Osteoblast (primary cell): ENCODE data around the gene DAP. TPM values are rescaled to one million over a fixed set of nuclear protein-coding genes. Genes with fewer than 3 reads are reported as not detected.

Source experiments
- DNase-seq: peaks from one replicate; pipeline ENCODE4 v3.0.0; 2011; ENCODE audit warnings: low spot score, mixed read lengths; ENCODE audit not compliant: insufficient read length; ENCODE audit errors: missing footprints
- H2AFZ ChIP-seq: 2 replicates; pipeline ENCODE4 v1.6.0; 2011; ENCODE audit warnings: mild to moderate bottlenecking, low read length
- H3K27ac ChIP-seq: 2 replicates; pipeline ENCODE4 v1.5.1; 2011; ENCODE audit warnings: mild to moderate bottlenecking, low read depth, low read length, moderate library complexity
- H3K27me3 ChIP-seq: 2 replicates; pipeline ENCODE4 v1.6.0; 2012; ENCODE audit warnings: mild to moderate bottlenecking, control low read depth, inconsistent platforms, low read length, moderate library complexity; ENCODE audit not compliant: insufficient read depth
- H3K36me3 ChIP-seq: 2 replicates; pipeline ENCODE4 v1.5.1; 2011; ENCODE audit warnings: mild to moderate bottlenecking, low read length, control low read depth, moderate library complexity; ENCODE audit not compliant: insufficient read depth
- H3K4me1 ChIP-seq: 2 replicates; pipeline ENCODE4 v1.5.1; 2011; ENCODE audit warnings: mild to moderate bottlenecking, low read length, control low read depth, moderate library complexity; ENCODE audit not compliant: insufficient read depth
- H3K4me2 ChIP-seq: 2 replicates; pipeline ENCODE4 v1.6.0; 2011; ENCODE audit warnings: mild to moderate bottlenecking, low read length; ENCODE audit not compliant: insufficient read depth
- H3K4me3 ChIP-seq: fragments of 200-600 bp; sonication (generic); 3 replicates; pipeline ENCODE4 v1.5.1; 2012; ENCODE audit warnings: mild to moderate bottlenecking, low read length, inconsistent platforms; ENCODE audit not compliant: insufficient read depth
- H3K79me2 ChIP-seq: 2 replicates; pipeline ENCODE4 v1.6.0; 2012; ENCODE audit warnings: mild to moderate bottlenecking, low read length, control low read depth, inconsistent platforms; ENCODE audit not compliant: insufficient read depth
- H3K9me3 ChIP-seq: 2 replicates; pipeline ENCODE4 v1.5.1; 2011; ENCODE audit warnings: low read depth, low read length, control low read depth
- H4K20me1 ChIP-seq: 2 replicates; pipeline ENCODE4 v1.6.0; 2012; ENCODE audit warnings: mild to moderate bottlenecking, low read length, control low read depth; ENCODE audit not compliant: insufficient read depth
- CTCF ChIP-seq: IDR thresholded peaks from 2 replicates; pipeline ENCODE4 v1.5.1; 2011; ENCODE audit warnings: mild to moderate bottlenecking, low read depth, low read length, moderate library complexity; ENCODE audit errors: extremely low read depth
- total RNA-seq: library from RNA; depleted of rRNA; stranded (reverse); fragments of >200 nt; gene quantifications from 2 replicates; pipeline ENCODE4 v1.2.3, GENCODE V29; 2012

The DAP gene
- total RNA-seq, 1 donor: 31.1 TPM

GRCh38 chr5:10743951-10744350 is 17.1 kb downstream of the DAP start:
- Histone ChIP-seq H3K4me3 (no peak overlapping the region), H3K27ac (no peak overlapping the region), H3K27me3 (no peaks in the 10 kb centered on the region), H3K36me3 (peaks cover 63% of the 10 kb centered on the region), H3K4me2 (no peak overlapping the region), H3K9me3 (no peaks in the 10 kb centered on the region), H3K4me1 (no peaks in the 10 kb centered on the region), H3K79me2 (peaks cover 60% of the 10 kb centered on the region), H4K20me1 (peaks cover 10% of the 10 kb centered on the region), H2AFZ (no peak overlapping the region)
- DNase-seq: no peak
- TF ChIP-seq CTCF: no peak

GRCh38 chr5:10743526-10743925 is 17.5 kb downstream of the DAP start:
- DNase-seq: no peak
- Histone ChIP-seq H3K27ac (no peak overlapping the region), H2AFZ (no peak overlapping the region), H3K4me1 (no peaks in the 10 kb centered on the region), H3K9me3 (no peaks in the 10 kb centered on the region), H4K20me1 (peaks cover 7% of the 10 kb centered on the region), H3K79me2 (peaks cover 56% of the 10 kb centered on the region), H3K4me2 (no peak overlapping the region), H3K27me3 (no peaks in the 10 kb centered on the region), H3K36me3 (peaks cover 63% of the 10 kb centered on the region), H3K4me3 (no peak overlapping the region)
- TF ChIP-seq CTCF: no peak

GRCh38 chr5:10741661-10742060 is 19.4 kb downstream of the DAP start:
- Histone ChIP-seq H3K27me3 (no peaks in the 10 kb centered on the region), H3K27ac (no peak overlapping the region), H3K4me1 (no peaks in the 10 kb centered on the region), H3K4me2 (no peak overlapping the region), H4K20me1 (peaks cover 3% of the 10 kb centered on the region), H3K79me2 (peaks cover 57% of the 10 kb centered on the region), H3K36me3 (peaks cover 61% of the 10 kb centered on the region), H2AFZ (no peak overlapping the region), H3K9me3 (no peaks in the 10 kb centered on the region), H3K4me3 (no peak overlapping the region)
- no peak for DNase-seq
- peak; percentile 12 for TF ChIP-seq CTCF

GRCh38 chr5:10740384-10740783 is 20.6 kb downstream of the DAP start:
- Histone ChIP-seq H3K36me3 (peaks cover 56% of the 10 kb centered on the region), H3K4me2 (no peak overlapping the region), H4K20me1 (peaks cover 13% of the 10 kb centered on the region), H3K4me3 (no peak overlapping the region), H3K9me3 (no peaks in the 10 kb centered on the region), H3K27me3 (no peaks in the 10 kb centered on the region), H3K4me1 (no peaks in the 10 kb centered on the region), H3K27ac (no peak overlapping the region), H2AFZ (no peak overlapping the region), H3K79me2 (peaks cover 70% of the 10 kb centered on the region)
- no peak for DNase-seq
- no peak for TF ChIP-seq CTCF
